ENCODE data around the gene BANK1.
A peak's percentile ranks its signal among the peaks of the same experiment; 100 is the strongest.

BANK1 gene, protein sequence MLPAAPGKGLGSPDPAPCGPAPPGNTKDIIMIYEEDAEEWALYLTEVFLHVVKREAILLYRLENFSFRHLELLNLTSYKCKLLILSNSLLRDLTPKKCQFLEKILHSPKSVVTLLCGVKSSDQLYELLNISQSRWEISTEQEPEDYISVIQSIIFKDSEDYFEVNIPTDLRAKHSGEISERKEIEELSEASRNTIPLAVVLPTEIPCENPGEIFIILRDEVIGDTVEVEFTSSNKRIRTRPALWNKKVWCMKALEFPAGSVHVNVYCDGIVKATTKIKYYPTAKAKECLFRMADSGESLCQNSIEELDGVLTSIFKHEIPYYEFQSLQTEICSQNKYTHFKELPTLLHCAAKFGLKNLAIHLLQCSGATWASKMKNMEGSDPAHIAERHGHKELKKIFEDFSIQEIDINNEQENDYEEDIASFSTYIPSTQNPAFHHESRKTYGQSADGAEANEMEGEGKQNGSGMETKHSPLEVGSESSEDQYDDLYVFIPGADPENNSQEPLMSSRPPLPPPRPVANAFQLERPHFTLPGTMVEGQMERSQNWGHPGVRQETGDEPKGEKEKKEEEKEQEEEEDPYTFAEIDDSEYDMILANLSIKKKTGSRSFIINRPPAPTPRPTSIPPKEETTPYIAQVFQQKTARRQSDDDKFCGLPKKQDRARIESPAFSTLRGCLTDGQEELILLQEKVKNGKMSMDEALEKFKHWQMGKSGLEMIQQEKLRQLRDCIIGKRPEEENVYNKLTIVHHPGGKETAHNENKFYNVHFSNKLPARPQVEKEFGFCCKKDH

DNA sequence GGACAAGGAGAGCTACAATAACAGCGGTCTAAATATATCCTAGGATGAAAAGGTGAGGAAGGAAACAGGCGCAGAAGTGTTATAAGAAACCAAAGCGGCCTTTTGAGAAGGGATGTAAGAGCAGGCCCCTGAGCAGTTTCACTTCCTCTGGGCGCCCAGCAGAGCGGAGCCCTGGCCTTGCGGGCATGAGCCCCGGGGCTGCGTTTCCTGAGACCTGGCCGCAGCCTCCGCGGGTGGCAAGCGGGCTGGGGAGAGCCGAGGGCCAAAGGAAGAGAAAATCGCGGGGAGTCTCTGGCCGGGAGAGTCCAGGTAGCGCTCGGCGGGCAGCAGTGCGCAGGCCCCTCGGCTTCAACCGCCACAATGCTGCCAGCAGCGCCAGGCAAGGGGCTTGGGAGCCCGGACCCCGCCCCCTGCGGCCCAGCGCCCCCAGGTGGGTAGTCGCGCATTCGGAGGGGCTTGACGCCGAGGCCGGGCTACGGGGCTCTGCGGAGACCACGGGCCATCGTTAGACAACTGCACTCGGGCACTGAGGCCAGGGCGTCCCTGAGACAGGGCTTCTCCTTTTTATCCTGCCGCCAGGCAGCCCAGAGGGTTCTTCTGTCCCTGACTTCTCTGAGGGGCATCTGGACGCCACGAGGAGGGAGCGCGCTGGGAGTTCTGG lies at the start of gene BANK1:
TSS of gene BANK1 (plus strand) at position 210 of the 661 bp plus-strand sequence. CDS start at position 361, 151 bp downstream.
- peak; percentile 2 to 6 for DNase-seq

GRCh38 chr4:101753721-101754120 lies 36.8 kb upstream of the BANK1 start:
- no peak for DNase-seq

DNA sequence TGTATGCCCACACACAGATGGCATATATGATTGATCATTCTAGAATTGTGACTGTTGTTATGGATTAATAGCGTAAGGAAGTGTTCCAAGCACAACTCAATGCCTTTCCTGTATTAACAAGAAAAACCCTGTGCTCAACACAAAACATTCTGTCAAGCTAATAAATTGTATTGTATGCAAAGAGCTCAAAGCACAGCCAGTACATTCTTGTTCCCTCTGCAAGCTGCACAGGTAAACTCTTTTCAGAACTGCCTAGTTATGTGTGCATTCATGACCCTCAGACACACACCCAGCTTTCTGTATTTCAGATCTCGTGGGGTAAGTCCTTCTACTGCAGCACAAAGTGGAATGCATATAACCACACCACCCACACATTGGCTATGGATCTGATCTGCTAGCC lies 34.3 kb upstream of the BANK1 start:
- DNase-seq: no peak

DNA sequence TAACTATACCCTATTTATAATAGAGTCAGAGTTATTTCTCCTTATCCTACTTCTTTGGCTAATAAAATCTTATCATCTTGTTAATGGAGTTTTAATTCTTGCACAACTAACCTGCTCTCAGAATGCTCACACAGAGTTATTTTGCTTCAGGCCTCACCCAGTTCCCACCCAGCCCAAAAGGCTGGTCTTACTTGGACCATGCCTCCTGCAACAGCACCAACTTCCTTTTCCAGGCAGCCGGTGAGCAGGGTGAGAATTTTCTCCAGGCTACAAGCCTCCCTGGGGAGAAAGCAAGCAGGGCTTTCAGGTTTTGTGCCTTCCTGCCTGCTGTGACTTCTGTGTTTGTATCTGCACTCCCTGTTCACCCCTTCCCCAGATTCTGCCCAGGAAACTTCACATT lies 29.1 kb upstream of the BANK1 start:
- DNase-seq: no peak

- no peak for DNase-seq
These were observed 28.5 kb upstream of the BANK1 start for GRCh38 chr4:101762025-101762424.

- DNase-seq: no peak
These were observed 28.0 kb upstream of the BANK1 start for GRCh38 chr4:101762534-101762933.

- no peak for DNase-seq
These were observed 27.0 kb upstream of the BANK1 start for GRCh38 chr4:101763576-101763975.

DNA sequence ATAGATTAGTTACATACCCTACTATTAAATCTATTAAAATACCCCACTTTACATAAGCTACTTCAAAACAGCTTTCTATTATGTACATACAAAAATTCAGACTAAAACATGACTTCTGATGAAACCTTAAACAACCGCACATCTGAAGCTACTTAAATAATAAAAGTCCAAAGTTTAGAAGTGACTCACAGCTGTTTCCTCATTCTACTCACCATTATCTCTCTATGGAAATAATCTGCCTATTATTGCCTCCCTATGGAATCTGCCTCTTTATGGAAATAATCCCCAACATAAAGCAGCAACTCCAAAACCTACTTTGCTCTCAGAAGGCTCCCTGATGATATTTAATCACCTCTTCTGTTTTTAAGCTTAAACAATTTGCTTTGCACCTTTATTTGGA lies 15.7 kb upstream of the BANK1 start:
- no peak for DNase-seq

DNA sequence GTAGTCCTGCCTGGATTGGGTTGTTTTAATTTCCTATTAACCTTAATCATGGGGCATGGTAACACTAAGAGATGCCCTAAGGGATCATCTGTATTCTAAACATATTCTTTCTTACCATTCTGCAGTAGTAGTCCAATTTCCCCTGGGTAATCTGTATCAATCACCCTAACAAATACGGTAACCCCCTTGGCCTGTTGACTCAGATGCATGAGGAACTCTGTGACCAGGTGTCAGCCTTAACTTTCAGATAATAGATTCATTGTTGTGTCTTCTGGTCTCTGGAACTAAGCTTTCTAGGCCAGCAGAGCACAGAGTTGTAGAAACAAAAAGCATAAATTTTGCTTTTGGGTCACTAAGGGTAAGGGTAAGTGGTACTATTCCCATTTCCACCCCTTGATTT lies 13.1 kb upstream of the BANK1 start:
- no peak for DNase-seq

DNA sequence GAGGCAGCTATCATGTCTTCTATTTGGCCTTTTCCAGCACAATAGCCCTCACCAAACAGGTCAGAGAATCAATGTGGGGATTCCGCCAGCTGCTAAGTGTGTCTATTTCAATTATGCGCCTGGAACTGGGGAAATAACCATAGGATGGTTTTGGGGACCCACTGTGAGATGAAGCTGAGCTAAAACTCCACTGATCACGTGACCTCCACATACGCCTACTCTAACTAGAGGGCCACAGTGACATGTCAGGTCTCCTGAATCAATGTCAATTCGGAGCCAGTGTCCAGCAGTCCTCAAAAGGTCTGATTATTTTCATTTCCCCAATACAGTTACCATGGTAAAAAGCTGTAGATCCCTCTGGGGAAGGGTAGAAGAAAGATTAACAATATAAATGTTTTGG lies 10.2 kb upstream of the BANK1 start:
- no peak for DNase-seq

DNA sequence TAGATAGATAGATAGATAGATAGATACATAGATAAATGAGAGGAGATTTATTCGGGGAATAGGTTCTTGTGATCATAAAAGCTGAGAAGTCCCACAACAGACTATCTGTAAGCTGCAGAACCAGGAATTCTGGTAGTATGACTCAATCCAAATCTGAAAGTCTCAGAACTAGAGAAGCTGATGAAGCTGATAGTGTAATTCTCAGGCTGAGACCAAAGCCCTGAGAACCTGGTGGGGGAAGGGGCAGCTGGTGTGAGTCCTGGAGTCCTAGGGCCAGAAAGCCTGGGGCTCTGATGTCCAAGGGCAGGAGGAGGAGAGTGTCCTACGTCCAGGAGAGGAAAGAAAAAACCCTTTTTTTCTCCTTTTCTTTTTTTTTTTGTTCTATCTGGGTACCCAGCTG lies 8.0 kb upstream of the BANK1 start:
- no peak for DNase-seq

DNA sequence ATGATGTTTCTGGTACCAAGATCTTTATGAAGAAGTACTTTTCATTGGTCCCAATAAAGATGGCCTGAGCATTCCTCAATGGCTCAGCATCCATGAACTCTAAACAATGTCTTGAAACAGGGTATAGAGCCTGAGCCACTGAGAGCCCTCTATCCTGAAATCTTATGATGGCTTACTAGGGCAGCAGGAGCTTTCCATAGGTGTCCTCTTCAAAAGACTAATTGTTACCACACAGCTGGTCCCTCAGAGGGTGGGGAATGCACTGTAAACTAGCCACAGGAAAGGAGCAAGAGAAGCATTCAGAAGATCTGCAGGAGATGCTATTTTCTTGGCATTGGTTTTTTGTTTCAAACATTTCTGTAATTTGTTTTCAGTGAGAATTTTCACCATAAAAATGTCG lies 5.6 kb upstream of the BANK1 start:
- DNase-seq: no peak

DNA sequence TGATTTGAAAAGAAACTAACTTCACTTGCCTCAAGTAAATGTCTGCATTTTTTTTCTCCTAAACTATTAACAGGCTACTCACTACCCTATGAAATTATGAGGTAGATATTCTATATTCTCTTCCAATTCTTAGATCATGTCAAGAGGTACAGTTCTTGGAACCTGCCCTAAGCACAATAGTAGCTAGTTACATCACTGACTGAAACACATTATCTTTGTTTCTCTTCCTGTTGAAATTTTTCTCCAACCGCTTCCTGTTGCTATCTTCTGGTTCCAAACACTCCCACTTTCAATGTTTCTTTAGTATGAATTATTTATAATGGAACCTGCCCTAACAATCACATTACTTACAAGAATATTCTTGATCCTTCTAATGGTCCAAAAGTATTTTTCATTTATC lies 5.0 kb upstream of the BANK1 start:
- DNase-seq: no peak

GRCh38 chr4:101787701-101788316 lies 2.7 kb upstream of the BANK1 start:
- no peak for DNase-seq

DNA sequence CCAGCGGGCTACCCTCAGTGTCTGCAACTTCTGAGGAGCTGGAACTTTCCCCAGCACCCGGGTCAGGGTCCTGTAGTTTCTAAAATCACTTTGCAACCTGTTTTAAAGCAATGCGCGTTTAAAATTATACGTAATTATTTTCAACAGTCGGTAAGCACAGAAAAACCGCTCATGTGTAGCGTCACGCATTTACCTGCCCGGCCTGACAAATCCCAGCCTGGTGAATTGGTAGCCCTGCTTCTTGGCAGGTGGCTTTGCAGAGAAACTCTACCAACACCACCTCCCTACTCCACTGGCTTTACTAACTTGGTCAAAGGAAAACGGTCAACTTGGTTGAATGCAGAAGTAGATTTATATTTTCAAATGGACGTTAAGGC lies 640 bp downstream of the BANK1 start:
- no peak for DNase-seq

DNA sequence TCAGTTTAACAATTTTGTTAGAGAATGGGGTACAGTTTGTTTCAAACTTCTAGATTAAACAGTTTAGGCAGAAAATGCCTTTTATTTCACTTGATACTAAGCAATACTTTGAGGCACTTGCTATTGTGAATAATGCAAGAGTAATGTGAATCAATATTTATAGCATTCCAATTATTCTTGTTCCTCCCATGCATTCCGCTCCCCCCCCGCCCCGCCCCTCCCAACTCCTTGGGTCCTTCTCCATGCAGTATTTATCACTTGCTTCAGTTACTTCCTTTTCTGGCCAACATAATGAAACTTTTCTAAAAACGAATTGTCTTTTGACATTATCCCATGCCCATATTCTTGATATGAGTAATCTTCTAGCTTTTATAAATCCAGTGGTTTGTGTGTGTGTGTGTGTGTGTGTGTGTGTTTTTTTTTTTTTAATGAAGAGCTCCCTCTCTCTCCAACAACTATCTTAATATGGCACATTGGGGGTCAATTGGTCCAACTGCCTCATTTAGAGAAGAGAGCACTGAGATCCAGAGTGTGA lies 1.6 kb downstream of the BANK1 start:
- DNase-seq: no peak

GRCh38 chr4:101793397-101793796 lies 2.9 kb downstream of the BANK1 start:
- no peak for DNase-seq

- DNase-seq: no peak
These were observed 4.3 kb downstream of the BANK1 start for GRCh38 chr4:101794806-101795205.

GRCh38 chr4:101795704-101796103 lies 5.2 kb downstream of the BANK1 start:
- no peak for DNase-seq

DNA sequence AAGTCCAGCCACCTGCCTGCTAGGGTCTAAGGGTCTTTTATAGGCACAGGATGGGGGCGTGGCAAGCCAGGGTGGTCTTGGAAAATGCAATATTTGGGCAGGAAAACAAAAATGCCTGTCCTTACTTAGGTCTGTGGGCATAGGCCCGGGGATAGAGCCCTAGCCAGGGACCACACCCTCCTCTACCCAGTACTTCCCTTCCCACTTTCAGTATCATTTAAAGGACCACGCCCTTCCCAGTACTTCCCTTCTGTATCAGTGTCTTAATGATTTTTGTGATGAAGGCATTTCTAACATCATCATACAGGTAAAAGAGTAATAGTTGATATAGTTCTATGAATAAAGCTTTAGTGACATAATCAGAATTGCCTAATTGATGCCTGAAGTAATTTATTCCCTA lies 11.4 kb downstream of the BANK1 start:
- no peak for DNase-seq

GRCh38 chr4:101806914-101807313 lies 16.4 kb downstream of the BANK1 start:
- DNase-seq: no peak

DNA sequence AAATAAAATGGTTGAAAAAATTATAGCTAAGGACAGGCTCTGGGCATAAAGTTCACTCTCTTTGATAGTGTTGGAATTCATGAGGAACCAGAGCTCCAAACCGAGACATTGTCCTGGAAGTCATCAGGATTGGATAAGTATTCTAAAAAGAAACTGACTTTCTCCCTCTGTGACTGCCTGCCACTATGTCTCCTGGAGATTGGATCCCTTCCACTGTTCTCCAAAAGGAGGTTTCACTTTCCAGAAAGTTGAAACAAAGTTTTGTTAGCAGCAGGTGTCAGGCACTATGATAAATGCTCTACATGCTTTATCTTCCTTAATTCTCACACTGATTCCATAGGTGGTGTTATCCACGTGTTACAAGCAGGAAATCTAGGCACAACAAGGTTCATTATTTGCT lies 16.8 kb downstream of the BANK1 start:
- DNase-seq: no peak

DNA sequence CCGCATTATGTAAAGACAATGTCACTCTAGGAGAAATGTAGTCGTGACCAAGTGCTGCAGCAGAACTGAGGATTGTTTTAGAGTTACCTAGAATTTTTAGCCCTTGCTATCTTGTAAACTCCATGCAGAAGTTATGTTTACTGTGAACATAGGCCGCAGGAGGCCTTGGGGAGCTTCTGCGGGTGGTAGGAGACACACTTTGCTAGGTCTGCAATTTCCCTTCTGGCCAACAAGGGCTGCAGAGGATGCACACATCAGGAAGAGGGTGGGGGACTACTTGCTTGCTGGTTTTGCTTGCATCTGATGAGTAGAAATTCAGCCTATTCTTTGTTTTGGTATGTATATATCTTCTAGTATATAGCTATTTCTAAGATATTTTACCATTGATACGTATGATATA lies 23.1 kb downstream of the BANK1 start:
- no peak for DNase-seq
